Endothelial cell (in vitro differentiated cells): ENCODE results near the gene CWF19L1. TPM values are rescaled to one million over a fixed set of nuclear protein-coding genes. Genes with fewer than 3 reads are reported as not detected.

Experiments used
- DNase-seq: peaks from one replicate; pipeline ENCODE4 v3.0.0; 2021; ENCODE audit warnings: low spot score
- H3K27ac Mint-ChIP-seq: one replicate; pipeline ENCODE4 v1.8.0; 2021; ENCODE audit warnings: mixed read lengths, inconsistent platforms; ENCODE audit not compliant: unreplicated experiment
- H3K27me3 Mint-ChIP-seq: one replicate; pipeline ENCODE4 v1.8.0; 2021; ENCODE audit warnings: mild to moderate bottlenecking, moderate library complexity, mixed read lengths, inconsistent platforms; ENCODE audit not compliant: unreplicated experiment
- H3K36me3 Mint-ChIP-seq: one replicate; pipeline ENCODE4 v1.8.0; 2021; ENCODE audit warnings: mild to moderate bottlenecking, low read depth, mixed read lengths, inconsistent platforms; ENCODE audit not compliant: unreplicated experiment
- H3K4me1 Mint-ChIP-seq: one replicate; pipeline ENCODE4 v1.8.0; 2021; ENCODE audit warnings: mild to moderate bottlenecking, mixed read lengths, inconsistent platforms; ENCODE audit not compliant: unreplicated experiment
- H3K4me3 Mint-ChIP-seq: one replicate; pipeline ENCODE4 v1.8.0; 2021; ENCODE audit warnings: mild to moderate bottlenecking, mixed read lengths, inconsistent platforms; ENCODE audit not compliant: unreplicated experiment
- H3K9me3 Mint-ChIP-seq: one replicate; pipeline ENCODE4 v1.8.0; 2021; ENCODE audit warnings: mixed read lengths, inconsistent platforms; ENCODE audit not compliant: unreplicated experiment
- CTCF ChIP-seq: fragments of 200-600 bp; sonication (generic); IDR thresholded peaks from one replicate; pipeline ENCODE4 v1.5.0; 2021; ENCODE audit warnings: antibody characterized with exemption; ENCODE audit not compliant: unreplicated experiment
- total RNA-seq: library from RNA; stranded (reverse); fragmentation: NEBNext Ultra II Directional; extraction: Animal tissue kit (Norgen Biotek cat#: 25700); gene quantifications from one replicate; pipeline ENCODE4 v1.2.1, GENCODE V29; 2021; ENCODE audit not compliant: unreplicated experiment

CWF19L1 gene
- total RNA-seq, 1 donor from 2014 or later: 24.7 TPM

- peak overlapping the region; percentile 100 for H3K4me3 Mint-ChIP-seq
- DNase-seq: no peak
- no peaks in the 10 kb centered on the region for H3K36me3 Mint-ChIP-seq
- no peak overlapping the region for H3K27ac Mint-ChIP-seq
- H3K9me3 Mint-ChIP-seq: no peaks in the 10 kb centered on the region
- peaks cover 25% of the 10 kb centered on the region for H3K4me1 Mint-ChIP-seq
- no peaks in the 10 kb centered on the region for H3K27me3 Mint-ChIP-seq
- no peak for TF ChIP-seq CTCF
Measured at GRCh38 chr10:100184426-100184825, 83.0 kb downstream of the CWF19L1 start.

DNA sequence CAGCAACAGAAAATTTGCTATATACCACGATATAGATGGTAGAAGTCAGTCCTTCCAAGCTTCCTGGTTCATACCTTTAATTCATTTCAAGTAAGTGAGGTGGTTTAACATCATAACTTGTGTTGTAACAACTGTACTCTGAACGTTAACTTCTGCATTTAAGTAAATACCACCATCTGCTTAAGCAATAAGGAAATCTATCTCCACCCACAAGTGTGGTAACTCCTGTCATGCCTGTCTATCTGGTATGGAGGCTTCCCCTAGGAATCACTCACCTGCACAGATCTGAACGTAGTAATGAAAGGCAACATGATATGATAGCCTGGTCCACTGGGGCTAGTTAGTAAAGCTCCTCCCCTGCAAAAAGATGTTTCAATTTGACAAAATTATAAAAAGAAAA, 84.0 kb downstream of the CWF19L1 start:
- Mint-ChIP-seq H3K27me3 (no peaks in the 10 kb centered on the region), H3K4me3 (no peak overlapping the region), H3K36me3 (no peaks in the 10 kb centered on the region), H3K9me3 (no peaks in the 10 kb centered on the region), H3K4me1 (peaks cover 25% of the 10 kb centered on the region), H3K27ac (no peak overlapping the region)
- no peak for TF ChIP-seq CTCF
- no peak for DNase-seq

GRCh38 chr10:100182908-100183307, 84.5 kb downstream of the CWF19L1 start:
- Mint-ChIP-seq H3K36me3 (no peaks in the 10 kb centered on the region), H3K27me3 (no peaks in the 10 kb centered on the region), H3K27ac (no peak overlapping the region), H3K4me1 (peaks cover 25% of the 10 kb centered on the region), H3K9me3 (no peaks in the 10 kb centered on the region), H3K4me3 (no peak overlapping the region)
- DNase-seq: no peak
- TF ChIP-seq CTCF: no peak

Other genes with a start within 250 kb of the CWF19L1 start
- not detected for gene CPN1, start 185.8 kb downstream of the CWF19L1 start, total RNA-seq
- 30.4 TPM for gene ERLIN1, start 81.6 kb downstream of the CWF19L1 start, total RNA-seq
- gene CHUK, start 38.0 kb downstream of the CWF19L1 start, total RNA-seq: 11.7 TPM
- gene BLOC1S2, start 19.0 kb upstream of the CWF19L1 start, total RNA-seq: 63.2 TPM
- 0.44 TPM for gene PKD2L1, start 62.6 kb upstream of the CWF19L1 start, total RNA-seq
- gene SCD, start 79.6 kb upstream of the CWF19L1 start, total RNA-seq: 627 TPM
- not detected for gene WNT8B, start 195.4 kb upstream of the CWF19L1 start, total RNA-seq